Testis (tissue), 2 donors: Measurements from ENCODE around the gene FCGR1A.
"Not testable (repeated sequence)": the region's sequence is repeated elsewhere in the genome, so short reads cannot be mapped to it uniquely, and the experiment has no call there.

Experiments
- CTCF ChIP-seq, 3 experiments: fragments of 450-650 bp in 2 of 3; fragments of 200-600 bp in 1 of 3; sonication (generic) in 1 of 3; IDR thresholded peaks; one replicate each; pipeline ENCODE4 v1.5.1; 2016 to 2019; ENCODE audit warnings: antibody characterized with exemption in 3 of 3, mild to moderate bottlenecking in 2 of 3, moderate library complexity in 1 of 3
- POLR2A ChIP-seq: fragments of 450-650 bp; IDR thresholded peaks from one replicate; pipeline ENCODE4 v1.6.1; 2017; ENCODE audit warnings: antibody characterized with exemption, mild to moderate bottlenecking, moderate library complexity

GRCh38 chr1:149764087-149764800 lies 18.2 kb upstream of the FCGR1A start:
- not testable (repeated sequence) for TF ChIP-seq CTCF (IDR thresholded peaks at IDR 0.05); POLR2A
